SH-SY5Y (cell line): ENCODE data around the gene MEGF6.

Experiments used
- GATA2 ChIP-seq: IDR thresholded peaks from 2 replicates; pipeline ENCODE4 v1.6.1; 2011; ENCODE audit warnings: mild to moderate bottlenecking, low read depth, low read length
- GATA3 ChIP-seq: IDR thresholded peaks from 2 replicates; pipeline ENCODE4 v1.6.1; 2011; ENCODE audit warnings: low read depth, mild to moderate bottlenecking, low read length, moderate library complexity

DNA sequence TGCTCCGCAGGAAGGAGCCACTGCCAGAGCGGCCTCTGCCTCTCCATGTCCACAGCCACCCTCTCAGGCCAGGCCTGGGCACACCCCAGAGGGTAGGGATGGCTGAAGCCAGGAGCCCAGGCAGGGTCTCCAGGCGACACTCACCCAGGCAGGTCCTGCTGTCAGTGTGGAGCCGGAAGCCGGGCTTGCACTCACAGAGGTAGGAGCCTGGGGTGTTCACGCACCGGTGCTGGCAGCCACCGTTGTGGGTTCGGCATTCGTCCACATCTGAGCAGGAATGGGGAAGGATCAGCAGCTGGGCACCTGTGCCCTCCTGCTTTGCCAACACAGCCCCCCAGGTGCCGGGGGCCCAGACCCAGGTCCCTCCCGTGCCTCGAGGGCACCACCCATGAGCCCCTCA is 87.3 kb downstream of the MEGF6 start:
- TF ChIP-seq GATA2 (no peak), GATA3 (no peak)
